Caco-2 (cell line): ENCODE results near the gene IMPG2. TPM values are rescaled to one million over a fixed set of nuclear protein-coding genes. Genes with fewer than 3 reads are reported as not detected.

Experiments used
- Bru-seq: library from RNA; stranded (reverse); fragments of 400-500 nt; gene quantifications from one replicate; lab custom pipeline; 2021; lab: Mats Ljungman, UMichigan
- BruChase-seq, 2 experiments: library from RNA; stranded (reverse); fragments of 400-500 nt; gene quantifications; one replicate each; lab custom pipeline; 2021; lab: Mats Ljungman, UMichigan
- BruUV-seq: library from RNA; stranded (reverse); fragments of 400-500 nt; replicated peaks from 2 replicates; lab custom pipeline; 2021; lab: Mats Ljungman, UMichigan
- CTCF ChIA-PET: fragments of 300-600 bp; sonication (Branson Sonifier 250); formaldehyde crosslinking; loops from one replicate; lab custom pipeline; 2022; ENCODE audit warnings: antibody characterized with exemption; lab: Charles Lee
- POLR2A ChIA-PET: fragments of 300-600 bp; sonication (Branson Sonifier 250); formaldehyde crosslinking; loops from one replicate; lab custom pipeline; 2022; ENCODE audit warnings: antibody characterized with exemption; lab: Charles Lee
- DNase-seq, 2 experiments: peaks; one replicate each; pipeline versions ENCODE4 v3.0.0 to v3.0.0-alpha.2; 2020 to 2022
- H3K27me3 ChIP-seq: replicated peaks from 2 replicates; pipeline ENCODE4 v1.6.0; 2011; ENCODE audit warnings: low read length; ENCODE audit not compliant: control insufficient read depth, insufficient read depth
- H3K36me3 ChIP-seq: 2 replicates; pipeline ENCODE4 v1.5.1; 2011; ENCODE audit warnings: low read length; ENCODE audit not compliant: control insufficient read depth, insufficient read depth
- H3K4me1 ChIP-seq: fragments of 250-450 bp; sonication (Bioruptor Pico); 2 replicates; pipeline ENCODE4 v1.5.1; 2020; ENCODE audit warnings: mild to moderate bottlenecking
- H3K4me3 ChIP-seq: 2 replicates; pipeline ENCODE4 v1.5.1; 2011; ENCODE audit warnings: low read depth, mild to moderate bottlenecking, control low read depth, low read length
- H3K9me3 ChIP-seq: fragments of 250-450 bp; sonication (Bioruptor Pico); 2 replicates; pipeline ENCODE4 v1.5.1; 2020; ENCODE audit warnings: mild to moderate bottlenecking, moderate library complexity
- H3K27ac Mint-ChIP-seq: one replicate; pipeline ENCODE4 v1.8.0; 2022; ENCODE audit warnings: mixed read lengths; ENCODE audit not compliant: unreplicated experiment
- H3K27me3 Mint-ChIP-seq: one replicate; pipeline ENCODE4 v1.8.0; 2022; ENCODE audit warnings: mixed read lengths; ENCODE audit not compliant: insufficient read depth, unreplicated experiment
- H3K36me3 Mint-ChIP-seq: one replicate; pipeline ENCODE4 v1.8.0; 2022; ENCODE audit warnings: mild to moderate bottlenecking, mixed read lengths; ENCODE audit not compliant: insufficient read depth, unreplicated experiment
- H3K4me1 Mint-ChIP-seq: one replicate; pipeline ENCODE4 v1.8.0; 2022; ENCODE audit warnings: low read depth, mixed read lengths; ENCODE audit not compliant: unreplicated experiment
- H3K4me3 Mint-ChIP-seq: one replicate; pipeline ENCODE4 v1.8.0; 2022; ENCODE audit warnings: mild to moderate bottlenecking, moderate library complexity, mixed read lengths; ENCODE audit not compliant: unreplicated experiment
- H3K9me3 Mint-ChIP-seq: one replicate; pipeline ENCODE4 v1.8.0; 2022; ENCODE audit warnings: mixed read lengths; ENCODE audit not compliant: unreplicated experiment
- CTCF ChIP-seq, 2 experiments: fragments of 200-600 bp in 1 of 2; IDR thresholded peaks; 1 replicate in 1 of 2; 2 replicates in 1 of 2; pipeline versions ENCODE4 v1.5.1 to v1.8.0; 2011 to 2022; ENCODE audit warnings: antibody characterized with exemption in 1 of 2, control low read depth in 1 of 2, inconsistent platforms in 1 of 2, low read depth in 1 of 2, low read length in 1 of 2, mild to moderate bottlenecking in 1 of 2, moderate library complexity in 1 of 2; ENCODE audit not compliant: insufficient read depth in 1 of 2, severe bottlenecking in 1 of 2, unreplicated experiment in 1 of 2
- intact Hi-C: fragments of 100-400 bp; cut with micrococcal nuclease; formaldehyde crosslinking; loops from one replicate; pipeline ENCODE4 v1.10.0; 2022; ENCODE audit not compliant: unreplicated experiment
- long read RNA-seq: library from polyadenylated mRNA; stranded (forward); transcript quantifications from one replicate; pipeline ENCODE4 v2.0.0, GENCODE V29; 2022
- total RNA-seq: library from RNA; stranded (reverse); gene quantifications from 2 replicates; pipeline ENCODE4 v1.2.3, GENCODE V29; 2022

IMPG2 gene
- total RNA-seq (0.07 TPM in 1 of 2 replicates, not detected in the other), Bru-seq, nascent RNA (percentile 39 among the genes with signal in this experiment), BruChase-seq, experiment 1, labeled RNA remaining after a 2-hour chase (percentile 37 among the genes with signal in this experiment), BruChase-seq, experiment 2, labeled RNA remaining after a 6-hour chase (percentile 28 among the genes with signal in this experiment)
- long read RNA-seq: 0 reads

- POLR2A ChIA-PET: no interaction called here
- Histone ChIP-seq H3K4me1 (no peaks in the 10 kb centered on the region), H3K36me3 (no peaks in the 10 kb centered on the region), H3K4me3 (no peak within 1 kb of the TSS), H3K27me3 (no peaks in the 10 kb centered on the region), H3K9me3 (no peaks in the 10 kb centered on the region)
- H3K4me1 Mint-ChIP-seq: no peaks in the 10 kb centered on the region
- no peak within 1 kb of the TSS for H3K27ac Mint-ChIP-seq
- no peak within 1 kb of the TSS for H3K4me3 Mint-ChIP-seq
- CTCF ChIA-PET: no interaction called here
- no peaks in the 10 kb centered on the region for H3K36me3 Mint-ChIP-seq
- BruUV-seq: no TSS peak
- no peak for DNase-seq
- no peak for TF ChIP-seq CTCF (IDR thresholded peaks at IDR 0.05; ENCODE audit: insufficient read depth in 1 of 2, low read depth in 1 of 2, low read length in 1 of 2, severe bottlenecking in 1 of 2, unreplicated experiment in 1 of 2)
- no peaks in the 10 kb centered on the region for H3K9me3 Mint-ChIP-seq
- H3K27me3 Mint-ChIP-seq: no peaks in the 10 kb centered on the region
- intact Hi-C loops: no loop called here
Measured at GRCh38 chr3:101320475-101320874, at the start of gene IMPG2. Gene IMPG2 (minus strand): TSS chr3:101320575. CDS start chr3:101320372, 203 bp downstream.

GRCh38 chr3:101362406-101362805 lies 42.0 kb upstream of the IMPG2 start:
- H3K9me3 ChIP-seq: no peaks in the 10 kb centered on the region
- H3K4me3 ChIP-seq: no peak overlapping the region
- CTCF ChIA-PET: no interaction called here
- H3K36me3 Mint-ChIP-seq: no peaks in the 10 kb centered on the region
- no peak for TF ChIP-seq CTCF (IDR thresholded peaks at IDR 0.05; ENCODE audit: insufficient read depth in 1 of 2, low read depth in 1 of 2, low read length in 1 of 2, severe bottlenecking in 1 of 2, unreplicated experiment in 1 of 2)
- no peak overlapping the region for H3K4me3 Mint-ChIP-seq
- no peaks in the 10 kb centered on the region for H3K36me3 ChIP-seq
- no peaks in the 10 kb centered on the region for H3K4me1 ChIP-seq
- H3K9me3 Mint-ChIP-seq: no peaks in the 10 kb centered on the region
- intact Hi-C loops: no loop called here
- no peaks in the 10 kb centered on the region for H3K27me3 ChIP-seq
- H3K27me3 Mint-ChIP-seq: no peaks in the 10 kb centered on the region
- H3K27ac Mint-ChIP-seq: no peak overlapping the region
- no peak for DNase-seq
- POLR2A ChIA-PET: no interaction called here
- H3K4me1 Mint-ChIP-seq: no peaks in the 10 kb centered on the region
- no TSS peak for BruUV-seq

GRCh38 chr3:101351829-101352228 lies 31.5 kb upstream of the IMPG2 start:
- H3K9me3 ChIP-seq: no peaks in the 10 kb centered on the region
- no peak for TF ChIP-seq CTCF (IDR thresholded peaks at IDR 0.05; ENCODE audit: insufficient read depth in 1 of 2, low read depth in 1 of 2, low read length in 1 of 2, severe bottlenecking in 1 of 2, unreplicated experiment in 1 of 2)
- H3K27me3 ChIP-seq: no peaks in the 10 kb centered on the region
- no peaks in the 10 kb centered on the region for H3K36me3 ChIP-seq
- POLR2A ChIA-PET: no interaction called here
- CTCF ChIA-PET: no interaction called here
- H3K4me1 Mint-ChIP-seq: no peaks in the 10 kb centered on the region
- H3K4me3 Mint-ChIP-seq: no peak overlapping the region
- H3K4me1 ChIP-seq: no peaks in the 10 kb centered on the region
- H3K9me3 Mint-ChIP-seq: no peaks in the 10 kb centered on the region
- H3K27ac Mint-ChIP-seq: no peak overlapping the region
- intact Hi-C loops: no loop called here
- H3K27me3 Mint-ChIP-seq: no peaks in the 10 kb centered on the region
- H3K36me3 Mint-ChIP-seq: peaks cover 6% of the 10 kb centered on the region
- no TSS peak for BruUV-seq
- no peak overlapping the region for H3K4me3 ChIP-seq
- DNase-seq: no peak
